H1 (cell line): ENCODE measurements around the gene ST3GAL3. TPM values are rescaled to one million over a fixed set of nuclear protein-coding genes. Genes with fewer than 3 reads are reported as not detected.

Source experiments
- CTCF ChIA-PET: fragments of 300-600 bp; sonication (Branson Sonifier 250); formaldehyde crosslinking; loops from one replicate; lab custom pipeline; 2021; ENCODE audit not compliant: partially characterized antibody; lab: Charles Lee
- POLR2A ChIA-PET: fragments of 300-600 bp; sonication (Branson Sonifier 250); formaldehyde crosslinking; loops from one replicate; lab custom pipeline; 2021; ENCODE audit warnings: inconsistent platforms; ENCODE audit not compliant: partially characterized antibody; lab: Charles Lee
- DNase-seq, 2 experiments: peaks; one replicate each; pipeline versions ENCODE4 v3.0.0 to v3.0.0-alpha.2; 2010 to 2022; ENCODE audit warnings: low spot score in 2 of 2, low read depth in 1 of 2, mixed read lengths in 1 of 2
- FAIRE-seq: peaks from 2 replicates; lab custom pipeline; 2011; peaks lifted over from hg19 to GRCh38; lab: Jason Lieb, UNC
- H2AFZ ChIP-seq: 2 replicates; pipeline ENCODE4 v1.8.1; 2012; ENCODE audit warnings: low read length, inconsistent platforms
- H2AK5ac ChIP-seq: 2 replicates; pipeline ENCODE4 v1.6.1; 2013; ENCODE audit warnings: low read depth, low read length
- H2BK120ac ChIP-seq: replicated peaks from 2 replicates; pipeline ENCODE3; 2013; ENCODE audit warnings: low read depth, low read length, inconsistent platforms
- H2BK12ac ChIP-seq: 2 replicates; pipeline ENCODE4 v1.6.1; 2013; ENCODE audit warnings: low read depth, low read length
- H2BK15ac ChIP-seq: 2 replicates; pipeline ENCODE4 v1.6.1; 2013; ENCODE audit warnings: low read length
- H2BK20ac ChIP-seq: 2 replicates; pipeline ENCODE4 v1.6.1; 2013; ENCODE audit warnings: low read length
- H2BK5ac ChIP-seq: 2 replicates; pipeline ENCODE4 v1.6.1; 2013; ENCODE audit warnings: low read depth, low read length
- H3K14ac ChIP-seq: 2 replicates; pipeline ENCODE4 v1.6.1; 2013; ENCODE audit warnings: inconsistent platforms; ENCODE audit not compliant: insufficient read length
- H3K18ac ChIP-seq: 2 replicates; pipeline ENCODE4 v1.6.1; 2013; ENCODE audit warnings: low read length; ENCODE audit errors: extremely low read depth
- H3K23ac ChIP-seq: 2 replicates; pipeline ENCODE4 v1.6.1; 2013; ENCODE audit warnings: inconsistent platforms; ENCODE audit not compliant: insufficient read length
- H3K23me2 ChIP-seq: 2 replicates; pipeline ENCODE4 v1.6.1; 2013; ENCODE audit warnings: low read depth, low read length
- H3K27ac ChIP-seq: 2 replicates; pipeline ENCODE4 v1.6.1; 2011; ENCODE audit warnings: low read depth, low read length, inconsistent platforms
- H3K27me3 ChIP-seq, 4 experiments: replicated peaks in 1 of 4; 1 replicate in 1 of 4; 2 replicates in 3 of 4; pipeline versions ENCODE4 v1.6.1 to v1.8.1; 2011 to 2013; ENCODE audit warnings: low read length in 3 of 4, mild to moderate bottlenecking in 3 of 4, inconsistent platforms in 2 of 4, mixed read lengths in 2 of 4, moderate library complexity in 1 of 4; ENCODE audit not compliant: control insufficient read depth in 3 of 4, insufficient read depth in 3 of 4; ENCODE audit errors: extremely low read depth in 1 of 4
- H3K36me3 ChIP-seq, 4 experiments: 2 replicates each; pipeline versions ENCODE4 v1.6.1 to v1.8.1; 2011 to 2013; ENCODE audit warnings: mild to moderate bottlenecking in 4 of 4, low read length in 3 of 4, moderate library complexity in 2 of 4, control low read depth in 1 of 4, inconsistent platforms in 1 of 4; ENCODE audit not compliant: insufficient read depth in 4 of 4, control insufficient read depth in 2 of 4
- H3K4ac ChIP-seq: replicated peaks from 2 replicates; pipeline ENCODE3; 2013; ENCODE audit warnings: low read length, low read depth, mixed read lengths, inconsistent platforms; ENCODE audit not compliant: insufficient read length
- H3K4me1 ChIP-seq, 4 experiments: replicated peaks in 1 of 4; 1 replicate in 1 of 4; 2 replicates in 3 of 4; pipeline versions ENCODE4 v1.6.1 to v1.8.1; 2011 to 2013; ENCODE audit warnings: low read length in 3 of 4, inconsistent platforms in 2 of 4, mixed read lengths in 1 of 4; ENCODE audit not compliant: insufficient read depth in 4 of 4, control insufficient read depth in 3 of 4
- H3K4me2 ChIP-seq, 2 experiments: 2 replicates each; pipeline versions ENCODE4 v1.6.1 to v1.8.1; 2011 to 2013; ENCODE audit warnings: low read depth in 2 of 2, low read length in 2 of 2, control low read depth in 1 of 2, inconsistent platforms in 1 of 2, mild to moderate bottlenecking in 1 of 2; ENCODE audit not compliant: insufficient read depth in 1 of 2
- H3K4me3 ChIP-seq, 4 experiments: fragments of 200-600, 300-600 bp in 1 of 4; sonication (generic), shearing (Covaris generic), sonication (Bioruptor Twin) in 1 of 4; 2 replicates each; pipeline versions ENCODE4 v1.5.1 to v1.8.1; 2011 to 2016; ENCODE audit warnings: low read length in 4 of 4, low read depth in 3 of 4, control low read depth in 2 of 4, inconsistent platforms in 2 of 4, mild to moderate bottlenecking in 2 of 4, mixed read lengths in 1 of 4, moderate library complexity in 1 of 4; ENCODE audit not compliant: insufficient read depth in 2 of 4; ENCODE audit errors: extremely low read depth in 1 of 4
- H3K56ac ChIP-seq: replicated peaks from 2 replicates; pipeline ENCODE3; 2013; ENCODE audit warnings: low read depth, mild to moderate bottlenecking, mixed read lengths, low read length, inconsistent platforms; ENCODE audit not compliant: insufficient read length
- H3K79me1 ChIP-seq: 2 replicates; pipeline ENCODE4 v1.6.1; 2013; ENCODE audit warnings: low read depth, low read length, control low read depth
- H3K79me2 ChIP-seq, 2 experiments: 2 replicates each; pipeline versions ENCODE4 v1.6.1 to v1.8.1; 2012 to 2013; ENCODE audit warnings: low read length in 2 of 2, mild to moderate bottlenecking in 2 of 2, inconsistent platforms in 1 of 2; ENCODE audit not compliant: insufficient read depth in 2 of 2, control insufficient read depth in 1 of 2
- H3K9ac ChIP-seq, 4 experiments: replicated peaks in 1 of 4; 1 replicate in 1 of 4; 2 replicates in 3 of 4; pipeline versions ENCODE4 v1.6.1 to v1.8.1; 2011 to 2013; ENCODE audit warnings: low read depth in 3 of 4, low read length in 3 of 4, control low read depth in 2 of 4, mild to moderate bottlenecking in 2 of 4, moderate library complexity in 2 of 4, inconsistent platforms in 1 of 4; ENCODE audit errors: extremely low read depth in 1 of 4
- H3K9me3 ChIP-seq, 2 experiments: 2 replicates each; pipeline versions ENCODE4 v1.6.1 to v1.8.1; 2012 to 2013; ENCODE audit warnings: mild to moderate bottlenecking in 2 of 2, moderate library complexity in 2 of 2, control low read depth in 1 of 2, inconsistent platforms in 1 of 2, low read depth in 1 of 2, low read length in 1 of 2, mixed read lengths in 1 of 2; ENCODE audit not compliant: insufficient read depth in 2 of 2
- H4K20me1 ChIP-seq, 2 experiments: replicated peaks in 1 of 2; 2 replicates each; pipeline versions ENCODE3 to v1.8.1; 2011 to 2013; ENCODE audit warnings: inconsistent platforms in 2 of 2, low read length in 2 of 2, mild to moderate bottlenecking in 1 of 2; ENCODE audit not compliant: insufficient read depth in 2 of 2, control insufficient read depth in 1 of 2
- H4K5ac ChIP-seq: 2 replicates; pipeline ENCODE4 v1.6.1; 2013; ENCODE audit warnings: low read length, low read depth, mixed read lengths, inconsistent platforms; ENCODE audit not compliant: insufficient read length
- H4K8ac ChIP-seq: 2 replicates; pipeline ENCODE4 v1.8.0; 2013; ENCODE audit warnings: mild to moderate bottlenecking, moderate library complexity, low read length, inconsistent platforms; ENCODE audit not compliant: insufficient read depth; ENCODE audit errors: extremely low read depth
- H4K91ac ChIP-seq: replicated peaks from 2 replicates; pipeline ENCODE3; 2013; ENCODE audit warnings: low read length, mixed read lengths, inconsistent platforms; ENCODE audit not compliant: insufficient read length
- ASH2L ChIP-seq: fragments of 200-600, 300-600 bp; sonication (generic); IDR thresholded peaks from one replicate; pipeline ENCODE4 v1.7.1; 2017; ENCODE audit warnings: low read length
- CTBP2 ChIP-seq: IDR thresholded peaks from 2 replicates; pipeline ENCODE4 v1.7.0; 2011; ENCODE audit warnings: borderline replicate concordance, mild to moderate bottlenecking, moderate library complexity, mixed read lengths, low read length; ENCODE audit not compliant: insufficient read depth, insufficient read length
- GABPA ChIP-seq: IDR thresholded peaks from 2 replicates; pipeline ENCODE4 v1.6.1; 2011; ENCODE audit warnings: mild to moderate bottlenecking, low read length, moderate library complexity, borderline replicate concordance; ENCODE audit not compliant: insufficient read depth
- SIN3A ChIP-seq, 2 experiments: IDR thresholded peaks in 1 of 2; conservative IDR thresholded peaks in 1 of 2; 2 replicates each; pipeline ENCODE4 v1.6.1; 2011 to 2012; ENCODE audit warnings: low read length in 2 of 2, improper control_type of control experiment in 1 of 2, low read depth in 1 of 2, mild to moderate bottlenecking in 1 of 2
- SIX5 ChIP-seq: IDR thresholded peaks from 2 replicates; pipeline ENCODE4 v1.6.1; 2011; ENCODE audit warnings: mild to moderate bottlenecking, low read depth, low read length
- SP2 ChIP-seq: IDR thresholded peaks from 2 replicates; pipeline ENCODE4 v1.6.1; 2012; ENCODE audit warnings: mild to moderate bottlenecking, low read length, inconsistent platforms
- ZNF274 ChIP-seq: IDR thresholded peaks from 2 replicates; pipeline ENCODE4 v1.7.0; 2012; ENCODE audit warnings: low read length, borderline replicate concordance; ENCODE audit errors: extremely low read depth
- WGBS, 2 experiments: shearing (Covaris generic) in 1 of 2; methylation state at CpG; one replicate each; pipeline versions ENCODE4 v1.1.6 to v1.1.7; 2013 to 2015; ENCODE audit warnings: low lambda C conversion rate in 2 of 2, mixed read lengths in 2 of 2, inconsistent platforms in 1 of 2, low coverage in 1 of 2, missing lambda C conversion rate in 1 of 2; ENCODE audit not compliant: insufficient replicate concordance in 2 of 2, insufficient coverage in 1 of 2, insufficient read length in 1 of 2; ENCODE audit errors: extremely low coverage in 1 of 2, missing lambda C conversion rate in 1 of 2; 5-methylcytosine and 5-hydroxymethylcytosine counted together
- polyA plus RNA-seq, 7 experiments: library from polyadenylated mRNA; depleted of rRNA in 3 of 7; stranded (reverse) in 5 of 7; unstranded in 2 of 7; fragments of >200 nt in 5 of 7; fragments of 200-250 nt in 2 of 7; gene quantifications; 1 replicate in 5 of 7; 2 replicates in 1 of 7; 4 replicates in 1 of 7; pipeline versions ENCODE4 v1.2.1 to v1.2.3, GENCODE V29; 2011 to 2013; ENCODE audit warnings: missing spikeins in 2 of 7, mixed read lengths in 2 of 7
- total RNA-seq: library from RNA; stranded (reverse); fragmentation: NEBNext Ultra II Directional; extraction: Animal tissue kit (Norgen Biotek cat#: 25700); gene quantifications from 2 replicates; pipeline ENCODE4 v1.2.1, GENCODE V29; 2021
- TF ChIP-seq, protein P1 (sequence below), 3 experiments: IDR thresholded peaks; 1 replicate in 2 of 3; 2 replicates in 1 of 3; pipeline versions ENCODE4 v1.5.1 to v1.6.1; 2011; ENCODE audit warnings: low read length in 3 of 3, mild to moderate bottlenecking in 3 of 3, inconsistent platforms in 2 of 3, low read depth in 1 of 3, moderate library complexity in 1 of 3; ENCODE audit not compliant: insufficient read depth in 1 of 3; ENCODE audit errors: control extremely low read depth in 1 of 3
- TF ChIP-seq, protein P2 (sequence below): IDR thresholded peaks from 2 replicates; pipeline ENCODE4 v1.6.1; 2012; ENCODE audit warnings: inconsistent platforms

Gene ST3GAL3
- total and polyA plus RNA-seq, 2 of the 8 experiments (the other 6 are each of a cell fraction or from before 2014, with no cell fraction given) = 6.8 to 7.0 TPM

DNA sequence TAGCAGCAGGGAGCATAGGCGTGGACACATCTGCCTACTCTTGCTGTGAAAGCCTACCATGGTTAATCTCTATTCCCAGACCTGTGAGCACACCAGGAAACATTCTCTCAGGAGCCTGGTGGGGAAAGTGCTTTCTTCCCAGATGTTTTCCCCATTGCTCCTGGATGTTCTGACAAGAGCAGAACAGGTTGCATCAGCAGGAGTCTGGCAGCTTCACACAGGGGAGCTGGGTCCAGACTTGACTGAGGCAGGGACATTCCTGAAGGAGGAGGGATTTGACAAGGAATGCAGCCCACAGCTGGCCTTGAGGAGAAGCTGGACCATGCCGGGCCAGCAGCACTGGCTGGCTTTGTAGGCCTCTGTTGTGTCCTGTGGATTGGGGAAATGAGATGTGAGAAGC, 205.3 kb downstream of the ST3GAL3 start:
- H3K4me1 ChIP-seq = peaks cover 3 to 21% (median 7%) of the 10 kb centered on the region in 4 experiments
- no peak overlapping the region for H2BK15ac ChIP-seq
- no peaks in the 10 kb centered on the region for H3K9me3 ChIP-seq
- peak overlapping the region; percentile 86 for H3K18ac ChIP-seq
- H3K4me3 ChIP-seq = no peak overlapping the region
- no peak overlapping the region for H3K14ac ChIP-seq
- H3K36me3 ChIP-seq = no peaks in the 10 kb centered on the region
- no peak overlapping the region for H4K8ac ChIP-seq
- H2AFZ ChIP-seq = no peak overlapping the region
- no peak overlapping the region for H4K5ac ChIP-seq
- no peak overlapping the region for H3K56ac ChIP-seq
- no peaks in the 10 kb centered on the region for H3K79me2 ChIP-seq
- H3K79me1 ChIP-seq = no peaks in the 10 kb centered on the region
- no peak for DNase-seq
- ChIA-PET POLR2A (interaction anchor here (0.6 to 3.3 kb wide), 9 partner anchors 10 to 147 kb away, joined by 3 to 15 read pairs (median 3); partner anchors contain the start of gene ARTN), CTCF (interaction anchor here (0.7 to 11.2 kb wide), 10 partner anchors 9 to 153 kb away, joined by 3 to 126 read pairs (median 6); partner anchors contain the start of gene ARTN)
- H3K4ac ChIP-seq = no peak overlapping the region
- peak overlapping the region in 1 of 2 experiments; percentile 6; a peak in 2 of 4 replicates for H3K4me2 ChIP-seq
- H3K23ac ChIP-seq = no peak overlapping the region
- H2BK5ac ChIP-seq = peak overlapping the region; percentile 73; the same call in 1 of the 2 replicates
- H3K27me3 ChIP-seq = no peaks in the 10 kb centered on the region
- H3K23me2 ChIP-seq = no peaks in the 10 kb centered on the region
- FAIRE-seq = peak; percentile 80
- H4K91ac ChIP-seq = no peak overlapping the region
- 72% methylated on average over 2 of the region's 2 CpGs; no CpG with 5 or more reads in 1 of the 2 experiments for WGBS, 2 experiments
- H2BK12ac ChIP-seq = peak overlapping the region; percentile 64
- no peak overlapping the region for H2BK120ac ChIP-seq
- no peak overlapping the region for H3K27ac ChIP-seq
- no peak overlapping the region for H2AK5ac ChIP-seq
- peak overlapping the region; percentile 36; the same call in 1 of the 2 replicates for H2BK20ac ChIP-seq
- H4K20me1 ChIP-seq = no peaks in the 10 kb centered on the region
- H3K9ac ChIP-seq = no peak overlapping the region
- TF ChIP-seq, protein P1, sequence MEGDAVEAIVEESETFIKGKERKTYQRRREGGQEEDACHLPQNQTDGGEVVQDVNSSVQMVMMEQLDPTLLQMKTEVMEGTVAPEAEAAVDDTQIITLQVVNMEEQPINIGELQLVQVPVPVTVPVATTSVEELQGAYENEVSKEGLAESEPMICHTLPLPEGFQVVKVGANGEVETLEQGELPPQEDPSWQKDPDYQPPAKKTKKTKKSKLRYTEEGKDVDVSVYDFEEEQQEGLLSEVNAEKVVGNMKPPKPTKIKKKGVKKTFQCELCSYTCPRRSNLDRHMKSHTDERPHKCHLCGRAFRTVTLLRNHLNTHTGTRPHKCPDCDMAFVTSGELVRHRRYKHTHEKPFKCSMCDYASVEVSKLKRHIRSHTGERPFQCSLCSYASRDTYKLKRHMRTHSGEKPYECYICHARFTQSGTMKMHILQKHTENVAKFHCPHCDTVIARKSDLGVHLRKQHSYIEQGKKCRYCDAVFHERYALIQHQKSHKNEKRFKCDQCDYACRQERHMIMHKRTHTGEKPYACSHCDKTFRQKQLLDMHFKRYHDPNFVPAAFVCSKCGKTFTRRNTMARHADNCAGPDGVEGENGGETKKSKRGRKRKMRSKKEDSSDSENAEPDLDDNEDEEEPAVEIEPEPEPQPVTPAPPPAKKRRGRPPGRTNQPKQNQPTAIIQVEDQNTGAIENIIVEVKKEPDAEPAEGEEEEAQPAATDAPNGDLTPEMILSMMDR (IDR thresholded peaks at IDR 0.05; ENCODE audit: control extremely low read depth in 1 of 3, insufficient read depth in 1 of 3, low read depth in 1 of 3, low read length in 3 of 3) = no peak
- TF ChIP-seq, protein P2, sequence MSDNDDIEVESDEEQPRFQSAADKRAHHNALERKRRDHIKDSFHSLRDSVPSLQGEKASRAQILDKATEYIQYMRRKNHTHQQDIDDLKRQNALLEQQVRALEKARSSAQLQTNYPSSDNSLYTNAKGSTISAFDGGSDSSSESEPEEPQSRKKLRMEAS = peak; percentile 41; the same call in 1 of the 2 replicates
- TF ChIP-seq CTBP2 (peak; percentile 81), SIN3A (conservative IDR thresholded peaks at IDR 0.05 in 1 of 2, IDR thresholded peaks at IDR 0.05 in 1 of 2; ENCODE audit: low read depth in 1 of 2, low read length in 2 of 2) (peak; percentile 65 to 84; a peak in 2 of 4 replicates), SIX5 (no peak), ASH2L (no peak), ZNF274 (no peak), SP2 (no peak), GABPA (peak; percentile 45; the same call in 1 of the 2 replicates)
